HG03060 (cell line): ENCODE results near the gene PREP.

ENCODE experiments used
- ATAC-seq: cut with Tn5 transposase; IDR thresholded peaks from one replicate; pipeline ENCODE4 v1.9.1; 2021; ENCODE audit warnings: low read depth, moderate number of reproducible peaks; ENCODE audit not compliant: unreplicated experiment

Gene PREP

GRCh38 chr6:105398859-105399258, 4.0 kb downstream of the PREP start:
- ATAC-seq, result no peak

DNA sequence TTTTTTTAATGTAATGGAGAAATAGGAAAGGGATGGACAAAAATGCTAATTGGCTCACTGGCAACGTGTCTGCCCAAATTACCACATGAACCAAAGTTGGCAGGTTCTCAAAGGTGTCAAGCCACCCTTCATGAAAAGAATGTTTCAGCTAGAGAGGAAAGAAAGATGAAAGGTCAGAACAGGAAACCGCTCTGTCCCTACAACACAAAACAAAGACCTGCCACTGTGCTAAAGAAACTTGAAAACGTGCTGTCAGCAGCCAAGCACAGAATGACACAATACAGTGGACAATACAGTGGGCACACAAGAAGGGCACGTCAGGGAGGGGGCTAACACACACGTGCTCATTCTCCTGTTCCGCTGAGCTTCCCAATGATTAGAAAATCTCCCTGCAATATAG, 4.9 kb downstream of the PREP start:
- ATAC-seq, result no peak

DNA sequence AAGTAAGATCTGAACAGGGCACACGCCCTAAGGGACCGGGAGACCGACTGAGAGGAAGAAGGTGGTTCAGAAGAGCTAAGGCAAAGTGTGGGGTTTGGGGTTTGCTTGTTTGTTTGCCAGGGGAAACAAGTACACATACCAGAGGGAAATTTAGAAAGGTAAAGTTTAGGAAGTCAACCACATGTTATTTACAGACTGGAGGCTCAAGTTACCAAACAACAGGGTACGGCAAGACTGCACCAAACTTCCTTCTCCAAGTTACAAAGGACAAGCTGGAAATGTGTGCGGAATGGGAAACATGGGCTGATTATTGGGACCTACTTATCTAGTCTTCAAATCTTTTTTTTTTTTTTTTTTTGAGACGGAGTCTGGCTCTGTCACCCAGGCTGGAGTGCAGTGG, 11.2 kb downstream of the PREP start:
- no peak for ATAC-seq

DNA sequence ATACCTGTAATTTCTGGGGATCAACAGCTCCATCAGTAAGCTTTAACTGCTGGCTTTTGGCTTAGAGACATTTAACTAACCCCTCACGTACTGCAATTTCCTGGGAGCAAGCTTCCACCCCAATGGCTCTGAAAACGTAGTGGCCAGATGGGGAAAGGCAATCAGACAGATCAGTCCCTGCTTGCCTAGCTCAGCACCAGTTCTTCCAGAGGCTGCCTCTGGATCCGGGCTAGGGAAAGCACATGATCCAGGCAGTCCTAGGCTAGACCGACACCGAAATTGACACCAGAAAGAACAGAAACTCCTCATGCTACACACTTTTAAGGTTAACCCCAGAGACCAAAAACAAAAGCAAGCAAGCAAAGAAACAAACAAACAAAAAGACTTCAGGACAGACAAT, 13.3 kb downstream of the PREP start:
- ATAC-seq, result no peak

DNA sequence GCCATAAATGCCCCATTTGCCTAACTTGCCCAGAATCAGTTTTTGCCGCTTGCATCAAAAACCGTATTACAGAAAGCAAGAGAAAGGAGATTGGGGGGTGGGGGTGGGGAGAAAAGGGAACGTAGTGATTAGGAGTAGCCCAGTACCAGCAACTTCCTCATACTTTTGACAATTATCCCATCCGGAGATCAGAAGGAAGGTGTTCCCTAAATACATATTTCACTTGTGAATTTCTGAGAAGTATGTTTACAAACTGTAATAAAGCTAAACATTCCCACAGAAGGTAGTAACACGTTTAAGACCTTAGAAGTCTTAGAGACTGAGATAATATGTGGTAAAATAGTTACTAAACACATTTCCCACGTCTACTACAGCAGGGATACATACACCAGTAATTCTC, 14.5 kb downstream of the PREP start:
- ATAC-seq, result no peak

- ATAC-seq, result no peak
Observed at GRCh38 chr6:105384004-105384403, 18.9 kb downstream of the PREP start.

GRCh38 chr6:105382958-105383357, 19.9 kb downstream of the PREP start:
- ATAC-seq, result no peak

- no peak for ATAC-seq
Observed at GRCh38 chr6:105382496-105382895, 20.4 kb downstream of the PREP start.

DNA sequence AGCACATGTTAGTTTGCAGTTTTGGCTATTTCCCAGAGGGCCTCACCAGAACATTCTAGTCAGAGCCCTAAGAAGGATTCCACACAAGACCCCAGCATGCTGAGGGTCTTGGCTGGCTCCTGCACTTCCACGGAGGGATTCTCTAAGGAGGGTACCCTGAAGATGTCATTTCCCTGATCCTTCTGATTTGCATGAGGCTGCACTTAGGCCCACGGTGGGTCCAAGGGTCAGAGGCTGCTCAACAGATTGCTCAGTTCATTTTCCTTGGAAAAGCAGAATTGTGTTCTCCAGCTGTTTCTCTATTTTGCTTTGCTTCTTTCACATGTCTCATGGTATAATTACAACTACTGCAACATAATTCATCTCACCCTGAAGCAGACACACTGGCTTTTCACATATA, 22.2 kb downstream of the PREP start:
- no peak for ATAC-seq

GRCh38 chr6:105375797-105376196, 27.1 kb downstream of the PREP start:
- no peak for ATAC-seq

DNA sequence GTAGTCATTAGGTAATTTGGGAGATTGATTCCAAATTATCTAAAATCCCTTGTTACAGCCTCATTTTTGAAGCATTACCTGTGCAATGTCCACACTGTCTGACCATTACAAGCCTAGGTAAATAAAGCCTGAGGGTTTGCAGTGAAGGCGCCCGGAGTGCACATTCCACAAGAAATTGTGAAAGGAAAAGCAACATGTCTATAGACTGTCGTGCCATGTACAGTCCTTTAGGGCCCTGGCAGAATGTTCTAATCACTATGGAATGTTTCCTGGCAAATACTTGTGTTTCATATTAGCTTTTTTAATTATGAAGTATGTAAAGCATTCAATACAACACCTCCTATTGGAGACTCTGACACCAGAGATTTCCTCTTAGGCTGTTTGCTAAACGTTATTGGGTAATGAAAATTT, 28.9 kb downstream of the PREP start:
- ATAC-seq, result no peak

DNA sequence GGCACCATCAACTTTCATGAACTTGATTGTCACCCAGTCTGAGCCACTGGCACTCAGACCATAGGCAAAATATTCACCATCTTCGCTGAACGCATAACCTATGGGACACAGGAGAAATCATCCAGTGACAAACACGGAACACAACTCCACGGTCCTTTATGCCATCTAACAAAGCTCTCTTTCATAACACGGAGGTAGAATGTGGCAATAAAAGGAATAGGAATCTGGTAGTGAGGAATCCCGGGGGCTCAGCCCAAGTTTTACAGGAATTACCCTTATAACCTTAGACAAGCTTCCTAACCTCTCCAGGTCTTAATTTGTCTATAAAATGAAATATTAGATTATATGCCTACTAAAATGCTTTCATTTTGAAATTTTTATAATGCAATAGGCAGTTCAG, 29.4 kb downstream of the PREP start:
- no peak for ATAC-seq

DNA sequence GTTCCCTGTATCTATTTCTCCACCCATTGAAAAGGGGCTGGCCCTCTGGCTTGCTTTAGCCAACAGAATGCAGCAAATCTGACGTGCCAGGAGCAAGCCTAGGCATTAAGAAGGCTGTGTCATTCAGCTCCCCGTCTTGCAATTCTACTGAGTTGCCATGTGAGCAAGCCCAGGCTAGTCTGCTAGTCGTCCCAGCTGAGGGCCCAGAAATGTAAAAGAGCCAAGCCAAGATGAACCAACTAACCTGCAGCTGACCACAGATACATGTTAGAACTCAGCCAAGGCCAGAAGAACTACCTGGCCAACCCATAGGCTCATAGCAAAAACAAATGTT, 30.1 kb downstream of the PREP start:
- ATAC-seq, result no peak

- ATAC-seq, result no peak
Observed at GRCh38 chr6:105372142-105372848, 30.6 kb downstream of the PREP start.

DNA sequence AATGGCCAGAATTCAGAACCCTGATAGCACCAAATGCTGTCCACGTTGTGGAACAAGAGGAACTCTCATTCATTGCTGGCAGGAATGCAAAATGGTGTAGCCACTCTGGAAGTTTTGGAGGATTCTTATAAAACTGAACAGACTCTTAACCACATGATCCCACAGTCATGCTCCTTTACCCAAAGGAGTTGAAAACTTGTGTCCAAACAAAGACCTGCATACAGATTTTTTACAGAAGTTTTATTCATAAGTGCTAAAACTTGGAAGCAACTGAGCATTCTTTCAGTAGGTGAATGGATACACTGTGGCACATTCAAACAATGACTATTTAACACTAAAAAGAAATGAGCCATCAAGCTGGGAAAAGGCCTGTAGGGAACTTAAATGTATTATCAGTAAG, 32.5 kb downstream of the PREP start:
- no peak for ATAC-seq

DNA sequence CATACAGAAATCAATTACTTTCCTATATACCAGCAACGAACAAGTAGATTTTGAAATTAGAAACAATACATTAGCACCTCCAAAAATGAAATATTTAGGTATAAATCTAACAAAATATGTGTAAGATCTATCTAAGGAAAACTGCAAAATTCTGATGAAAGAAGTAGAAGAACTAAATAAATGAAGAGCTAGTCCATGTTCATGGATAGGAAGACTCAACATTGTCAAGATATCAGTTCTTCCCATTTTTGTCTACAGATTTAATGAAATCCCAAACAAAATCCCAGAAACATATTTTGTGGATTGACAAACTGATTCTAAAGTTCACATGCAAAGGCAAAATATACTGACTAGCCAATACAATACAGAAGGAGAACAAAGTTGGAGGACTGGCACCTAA, 33.7 kb downstream of the PREP start:
- no peak for ATAC-seq

GRCh38 chr6:105364243-105364642, 38.6 kb downstream of the PREP start:
- no peak for ATAC-seq

DNA sequence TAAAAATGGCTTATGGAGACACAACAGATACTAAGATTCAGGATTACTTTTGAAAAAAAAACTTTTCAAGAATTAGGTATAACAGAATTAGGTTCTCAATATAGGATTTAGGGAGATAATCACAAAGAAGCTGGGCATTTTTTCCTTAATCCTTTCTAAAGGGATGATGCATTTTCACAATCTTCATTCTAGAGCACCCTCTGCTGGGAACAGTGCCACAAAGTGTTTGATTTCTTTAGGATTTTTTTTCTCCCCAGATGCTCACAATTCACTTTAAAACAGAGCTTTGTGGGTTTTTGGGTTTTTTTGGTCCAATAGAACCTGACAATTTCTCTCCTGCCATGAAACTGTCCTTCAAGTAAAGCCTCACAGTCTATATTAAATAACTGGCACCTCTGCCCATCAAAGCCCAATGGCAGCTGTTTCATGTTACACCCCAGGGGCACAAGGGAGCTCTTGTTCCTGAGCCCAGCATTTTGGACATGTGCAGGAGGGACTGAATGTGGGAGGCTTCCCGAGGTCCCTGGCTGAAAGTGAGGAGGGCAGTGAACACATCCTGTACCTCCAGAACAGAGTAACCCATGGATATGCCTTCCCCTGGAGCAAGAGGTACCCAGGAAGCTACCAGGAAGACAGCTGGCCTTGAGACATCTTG, 39.7 kb downstream of the PREP start:
- ATAC-seq, result no peak

- ATAC-seq, result no peak
Observed at GRCh38 chr6:105359419-105360370, 43.2 kb downstream of the PREP start.

DNA sequence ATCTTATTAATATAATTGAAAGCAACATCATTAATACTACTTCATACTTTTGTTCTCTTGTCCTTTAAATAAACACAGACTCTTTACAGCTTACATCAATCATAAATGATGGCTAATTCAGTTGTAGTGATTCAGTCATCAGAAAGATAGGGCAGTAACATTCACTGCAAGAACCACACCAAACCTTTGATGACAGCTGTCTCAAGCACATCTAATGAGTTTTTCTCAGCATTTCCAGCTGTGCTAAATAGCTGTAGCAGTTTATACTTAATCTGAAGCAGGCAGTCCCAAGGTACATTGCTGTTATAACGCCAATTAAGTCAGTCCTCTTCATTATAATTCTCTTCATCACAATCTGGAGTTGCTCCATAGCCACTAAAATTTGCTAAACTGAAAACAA, 45.7 kb downstream of the PREP start:
- ATAC-seq, result no peak

DNA sequence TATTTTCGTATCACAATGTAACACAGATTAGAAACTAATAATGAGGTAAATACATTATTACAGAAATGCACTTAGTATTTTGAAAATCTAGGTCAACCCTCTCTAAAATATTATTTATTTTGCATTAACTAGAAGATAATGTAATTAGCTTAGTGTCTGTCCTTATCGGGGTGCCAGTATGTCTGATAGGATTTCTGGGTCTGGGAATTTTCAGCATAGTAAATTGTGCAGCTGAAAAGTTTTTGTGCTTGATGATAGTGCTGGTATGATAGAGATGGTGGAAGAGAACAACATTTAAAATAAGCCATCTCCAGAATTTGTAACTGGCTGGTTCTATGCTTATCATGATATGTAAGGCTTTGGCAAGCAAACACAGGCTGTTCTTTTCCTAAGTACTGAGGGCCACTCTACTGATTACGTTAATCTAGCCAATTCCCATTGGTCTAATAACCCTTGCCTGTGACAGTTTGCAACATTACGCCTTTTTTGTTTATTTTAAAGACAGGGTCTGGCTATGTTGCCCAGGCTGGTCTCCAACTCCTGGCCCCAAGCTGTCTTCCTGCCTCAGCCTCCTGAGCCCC, 50.8 kb downstream of the PREP start:
- ATAC-seq, result no peak
